Limb (tissue), 2 donors: Measurements from ENCODE around the gene CHMP2A.
A peak's percentile ranks its signal among the peaks of the same experiment; 100 is the strongest.
"Not testable (repeated sequence)": the region's sequence is repeated elsewhere in the genome, so short reads cannot be mapped to it uniquely, and the experiment has no call there.

ENCODE experiments used
- DNase-seq, 2 donors: peaks; one replicate each; pipeline ENCODE4 v3.0.0-alpha.2; 2016; ENCODE audit errors: extremely low spot score in 2 of 2

Gene CHMP2A

GRCh38 chr19:58555920-58556621 lies 1.2 kb upstream of the CHMP2A start:
- peak in 1 of 2 donors; percentile 27 for DNase-seq

GRCh38 chr19:58555369-58555885 lies 522 bp upstream of the CHMP2A start:
- no peak for DNase-seq

- no peak for DNase-seq
Observed at GRCh38 chr19:58553799-58554493, 959 bp downstream of the CHMP2A start.

GRCh38 chr19:58552655-58553054 lies 2.2 kb downstream of the CHMP2A start:
- DNase-seq = no peak

- DNase-seq = no peak
Observed at GRCh38 chr19:58551577-58552471, 3.1 kb downstream of the CHMP2A start.

- DNase-seq = no peak
Observed at GRCh38 chr19:58551123-58551497, 3.8 kb downstream of the CHMP2A start.

- DNase-seq = no peak
Observed at GRCh38 chr19:58550362-58551122, 4.4 kb downstream of the CHMP2A start.

GRCh38 chr19:58549664-58550361 lies 5.1 kb downstream of the CHMP2A start:
- no peak for DNase-seq

GRCh38 chr19:58548859-58549663 lies 5.8 kb downstream of the CHMP2A start:
- no peak for DNase-seq

GRCh38 chr19:58547323-58548312 lies 7.3 kb downstream of the CHMP2A start:
- no peak for DNase-seq

- no peak for DNase-seq
Observed at GRCh38 chr19:58546019-58546530, 8.8 kb downstream of the CHMP2A start.

- no peak for DNase-seq
Observed at GRCh38 chr19:58545286-58546018, 9.5 kb downstream of the CHMP2A start.

- DNase-seq = peak in 1 of 2 donors; percentile 93
Observed at GRCh38 chr19:58544591-58545285, 10.2 kb downstream of the CHMP2A start.

GRCh38 chr19:58543826-58544590 lies 10.9 kb downstream of the CHMP2A start, which contains the start of gene TRIM28:
TRIM28 (plus strand) TSS chr19:58544064; CDS start chr19:58544758, 694 bp downstream.
- peak; percentile 99 to 100 for DNase-seq

- DNase-seq = not testable (repeated sequence)
Observed at GRCh38 chr19:58542641-58543372, 12.1 kb downstream of the CHMP2A start.
